DOHH2 (cell line): Measurements from ENCODE around the gene MCUR1.

ENCODE experiments used
- CTCF ChIP-seq: fragments of 200-600 bp; sonication (generic); IDR thresholded peaks from one replicate; pipeline ENCODE4 v1.5.1; 2014; ENCODE audit warnings: antibody characterized with exemption, mild to moderate bottlenecking, low read depth, low read length; ENCODE audit not compliant: poor library complexity, severe bottlenecking
- EZH2phosphoT487 ChIP-seq: fragments of 200-600 bp; sonication (generic); IDR thresholded peaks from 2 replicates; pipeline ENCODE4 v1.6.1; 2017; ENCODE audit warnings: borderline replicate concordance, mild to moderate bottlenecking, antibody characterized with exemption, low read length, moderate library complexity, mixed read lengths

- TF ChIP-seq CTCF (no peak), EZH2phosphoT487 (no peak)
Observed at GRCh38 chr6:13760307-13761304, 53.8 kb downstream of the MCUR1 start.
